ENCODE results near the gene CEP170B.
"Not testable (repeated sequence)": the region's sequence is repeated elsewhere in the genome, so short reads cannot be mapped to it uniquely, and the experiment has no call there.

The CEP170B gene

GRCh38 chr14:104892531-104893434, 27.7 kb downstream of the CEP170B start:
- DNase-seq: no peak

- DNase-seq: no peak
These were observed 28.6 kb downstream of the CEP170B start for GRCh38 chr14:104893435-104894207.

GRCh38 chr14:104894331-104895206, 29.5 kb downstream of the CEP170B start:
- no peak for DNase-seq

GRCh38 chr14:104895207-104895785, 30.2 kb downstream of the CEP170B start:
- DNase-seq: no peak

DNA sequence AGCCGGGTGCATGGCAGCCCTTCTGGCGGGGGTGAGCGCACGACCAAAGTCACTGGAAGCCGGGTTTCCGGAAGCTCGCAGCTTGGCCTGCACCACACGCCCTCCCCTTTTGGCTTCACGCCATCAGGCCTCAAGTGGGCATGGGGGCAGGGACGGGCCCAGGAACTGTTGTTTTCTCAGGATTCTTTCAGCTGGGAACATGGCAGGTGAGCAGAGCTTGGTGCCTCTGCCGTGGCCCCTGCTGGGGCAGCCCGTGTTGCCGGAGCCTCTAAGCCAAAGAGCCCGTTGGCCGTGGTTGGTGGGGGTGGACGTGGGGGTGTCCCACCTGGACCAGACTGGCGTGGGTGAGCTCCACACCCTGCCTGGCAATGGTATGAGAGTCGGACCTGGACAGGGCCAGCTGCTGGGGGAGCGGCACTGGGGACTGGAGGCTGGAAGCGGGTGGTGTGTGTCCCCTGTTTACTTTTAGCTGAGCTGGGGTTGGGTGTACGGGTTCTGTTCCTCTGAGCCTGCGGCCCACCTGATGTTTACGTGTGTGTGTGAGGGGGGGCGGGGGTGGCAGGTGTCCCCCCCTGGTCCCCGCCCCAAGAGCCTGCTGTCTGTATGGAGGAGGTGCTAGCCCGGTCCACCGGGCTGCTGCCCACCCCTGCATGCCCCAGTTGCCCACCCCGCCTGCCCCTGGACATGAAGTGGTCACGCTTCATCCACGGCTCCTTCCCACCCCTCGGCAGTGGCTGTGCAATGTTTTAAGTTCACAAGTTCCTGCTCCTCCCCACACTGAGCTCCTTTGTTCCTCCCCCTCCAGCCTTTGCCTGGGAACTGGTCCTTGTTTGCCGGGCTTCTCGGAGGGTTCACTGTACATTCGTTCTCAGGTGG, 31.0 kb downstream of the CEP170B start:
- DNase-seq: no peak

- no peak for DNase-seq
These were observed 32.5 kb downstream of the CEP170B start for GRCh38 chr14:104897330-104898194.

DNA sequence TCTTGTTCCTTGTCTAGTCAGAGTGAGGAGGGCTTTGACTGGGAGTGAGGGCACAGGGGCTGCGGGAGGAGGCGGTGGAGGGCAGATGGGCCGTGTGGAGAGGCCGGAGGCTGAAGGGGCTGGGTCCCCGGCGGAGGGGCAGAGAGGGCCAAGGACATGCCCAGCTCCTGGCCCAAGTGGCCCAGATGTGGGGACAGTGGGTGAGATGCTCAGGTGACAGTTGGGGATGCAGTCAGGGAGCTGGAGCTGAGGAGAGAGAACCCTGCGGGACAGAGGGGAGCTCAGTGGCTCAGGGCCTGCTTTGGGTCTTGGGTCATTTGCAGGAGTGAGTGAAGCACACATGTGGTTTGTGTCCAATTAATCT, 33.1 kb downstream of the CEP170B start:
- no peak for DNase-seq

DNA sequence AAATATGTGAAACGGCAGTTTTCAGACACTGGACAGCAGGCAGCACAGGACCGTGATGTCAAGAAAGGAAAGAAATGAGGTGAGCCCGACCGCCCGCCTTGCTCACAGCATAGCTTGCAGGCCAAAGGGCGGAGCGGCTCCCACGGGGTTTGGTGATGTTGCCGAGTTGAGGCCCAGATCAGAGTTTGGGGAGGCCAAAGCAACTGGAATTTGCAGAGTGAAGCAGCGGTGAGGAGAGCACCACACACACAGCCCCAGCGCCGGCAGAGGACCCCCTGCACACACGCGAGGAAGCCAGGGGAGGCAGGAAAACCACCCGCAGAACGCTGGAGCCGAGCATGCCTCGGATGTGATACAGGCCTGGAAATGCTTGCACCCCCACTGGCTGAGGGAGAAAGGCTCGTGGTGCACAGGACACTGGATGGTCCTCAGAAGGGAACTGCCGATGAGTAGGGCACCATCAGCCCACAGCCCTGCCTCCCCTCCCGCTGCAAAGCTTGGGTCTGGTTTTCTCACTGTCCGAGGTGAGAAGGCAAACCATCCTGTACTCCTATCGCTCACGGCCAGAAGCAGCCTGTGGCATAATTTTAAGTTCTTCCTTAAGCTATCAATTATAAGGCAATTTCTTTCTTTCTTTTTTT, 33.9 kb downstream of the CEP170B start:
- no peak for DNase-seq

DNA sequence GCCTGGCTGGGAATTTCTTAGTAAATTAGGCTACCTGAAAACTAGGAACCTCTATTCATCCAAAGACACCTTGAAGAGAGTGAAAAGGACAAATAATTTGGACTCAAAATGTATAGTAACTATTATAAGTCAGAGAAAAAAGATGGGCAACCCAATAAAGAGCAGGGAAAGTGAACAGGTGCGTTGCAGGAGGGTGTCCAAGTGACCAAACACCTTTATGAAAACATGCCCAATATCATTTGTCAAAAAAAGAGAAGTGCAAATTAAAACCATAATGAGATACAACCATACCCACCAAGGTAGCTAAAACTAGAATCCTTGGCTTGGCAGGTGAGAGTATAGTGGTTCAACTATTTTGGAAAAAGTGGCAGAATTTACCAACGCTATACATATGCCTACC, 34.7 kb downstream of the CEP170B start:
- no peak for DNase-seq

DNA sequence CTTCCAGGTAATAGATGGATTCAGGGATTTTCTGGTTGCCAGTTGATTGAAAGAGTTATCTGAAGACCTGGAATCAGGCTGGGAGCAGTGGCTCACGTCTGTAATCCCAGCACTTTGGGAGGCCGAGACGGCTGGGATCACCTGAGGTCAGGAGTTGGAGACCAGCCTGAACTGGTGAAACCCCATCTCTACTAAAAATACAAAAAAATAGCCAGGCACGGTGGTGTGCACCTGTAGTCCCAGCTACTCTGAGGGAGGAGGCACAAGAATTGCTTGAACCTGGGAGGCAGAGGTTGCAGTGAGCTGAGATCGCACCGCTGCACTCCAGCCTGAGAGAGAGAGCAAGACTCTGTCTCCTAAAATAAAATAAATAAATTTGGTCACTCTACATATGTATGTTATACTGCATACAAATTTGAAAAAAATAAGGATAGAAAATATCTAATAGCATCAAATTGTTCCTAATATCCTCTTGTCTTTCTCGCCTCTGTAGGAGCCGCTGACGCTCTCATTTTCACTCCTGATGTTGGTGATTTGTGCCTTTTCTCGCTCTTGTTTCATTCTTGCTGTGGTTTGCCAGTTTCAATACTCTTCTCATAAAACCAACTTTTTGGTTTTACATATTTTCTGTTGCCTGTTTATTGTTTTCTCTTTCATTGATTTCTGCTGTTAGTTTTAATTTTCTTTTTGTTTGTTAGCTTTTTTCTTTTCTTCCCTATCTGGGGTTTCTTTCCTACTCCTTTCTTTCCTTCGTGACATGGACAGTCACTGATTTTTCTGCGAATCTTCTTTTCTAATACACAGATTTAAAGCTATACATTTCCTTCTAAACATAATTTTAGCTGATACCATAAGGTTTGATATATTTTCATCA, 35.8 kb downstream of the CEP170B start:
- DNase-seq: no peak

DNA sequence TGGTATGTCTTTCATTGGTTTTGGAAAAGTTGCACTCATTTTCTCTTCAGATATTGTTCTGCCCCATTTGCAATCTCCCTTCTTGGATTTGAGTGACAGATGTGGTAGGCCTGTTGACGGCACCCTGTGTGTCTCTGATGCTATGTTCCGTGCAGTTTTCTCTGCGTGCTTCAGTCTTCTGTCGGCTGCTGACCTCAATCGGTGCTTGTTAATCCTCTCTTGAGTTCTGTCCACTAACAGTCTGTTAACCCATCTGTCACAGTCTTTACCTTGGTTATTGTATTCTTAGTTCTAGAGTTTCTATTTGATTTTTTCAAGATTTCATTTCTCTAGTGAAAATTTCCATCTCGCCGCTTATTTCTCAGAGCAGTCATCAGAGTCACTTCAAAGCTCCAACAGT, 38.9 kb downstream of the CEP170B start:
- DNase-seq: no peak

DNA sequence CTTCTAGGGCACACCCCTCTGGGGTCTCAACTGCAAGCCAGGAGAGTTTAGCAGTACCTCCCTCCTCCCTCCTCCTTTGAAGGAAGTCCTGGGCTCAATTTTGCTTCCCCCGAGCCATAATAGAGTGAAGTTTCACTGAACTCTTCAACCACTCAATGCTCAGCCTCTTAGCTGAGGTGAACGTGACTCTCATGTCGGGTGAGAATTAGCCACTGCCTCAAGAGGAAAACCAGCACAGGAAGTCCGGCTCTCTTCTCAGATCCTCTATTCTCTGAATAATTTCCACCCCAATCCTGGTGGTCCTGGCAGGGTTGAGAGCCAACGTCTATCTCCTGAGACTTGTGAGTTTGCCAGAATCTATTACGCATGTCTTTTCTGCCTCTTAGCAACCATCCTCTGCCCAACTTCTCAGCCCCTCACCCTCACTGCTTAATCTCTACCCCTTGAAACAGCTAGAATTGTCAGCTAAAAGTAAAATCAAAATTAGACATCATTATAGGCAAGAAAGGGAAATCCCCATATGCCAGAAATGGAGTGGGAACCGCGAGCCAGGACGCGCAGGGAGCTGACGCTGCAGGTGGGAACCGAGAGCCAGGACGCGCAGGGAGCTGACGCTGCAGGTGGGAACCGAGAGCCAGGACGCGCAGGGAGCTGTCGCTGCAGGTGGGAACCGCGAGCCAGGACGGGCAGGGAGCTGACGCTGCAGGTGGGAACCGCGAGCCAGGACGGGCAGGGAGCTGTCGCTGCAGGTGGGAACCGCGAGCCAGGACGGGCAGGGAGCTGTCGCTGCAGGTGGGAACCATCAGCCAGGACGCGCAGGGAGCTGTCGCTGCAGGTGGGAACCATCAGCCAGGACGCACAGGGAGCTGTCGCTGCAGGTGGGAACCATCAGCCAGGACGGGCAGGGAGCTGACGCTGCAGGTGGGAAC, 39.8 kb downstream of the CEP170B start:
- DNase-seq: not testable (repeated sequence)

DNA sequence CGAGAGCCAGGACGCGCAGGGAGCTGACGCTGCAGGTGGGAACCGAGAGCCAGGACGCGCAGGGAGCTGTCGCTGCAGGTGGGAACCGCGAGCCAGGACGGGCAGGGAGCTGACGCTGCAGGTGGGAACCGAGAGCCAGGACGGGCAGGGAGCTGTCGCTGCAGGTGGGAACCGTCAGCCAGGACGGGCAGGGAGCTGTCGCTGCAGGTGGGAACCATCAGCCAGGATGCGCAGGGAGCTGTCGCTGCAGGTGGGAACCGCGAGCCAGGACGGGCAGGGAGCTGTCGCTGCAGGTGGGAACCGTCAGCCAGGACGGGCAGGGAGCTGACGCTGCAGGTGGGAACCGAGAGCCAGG, 40.5 kb downstream of the CEP170B start:
- not testable (repeated sequence) for DNase-seq

DNA sequence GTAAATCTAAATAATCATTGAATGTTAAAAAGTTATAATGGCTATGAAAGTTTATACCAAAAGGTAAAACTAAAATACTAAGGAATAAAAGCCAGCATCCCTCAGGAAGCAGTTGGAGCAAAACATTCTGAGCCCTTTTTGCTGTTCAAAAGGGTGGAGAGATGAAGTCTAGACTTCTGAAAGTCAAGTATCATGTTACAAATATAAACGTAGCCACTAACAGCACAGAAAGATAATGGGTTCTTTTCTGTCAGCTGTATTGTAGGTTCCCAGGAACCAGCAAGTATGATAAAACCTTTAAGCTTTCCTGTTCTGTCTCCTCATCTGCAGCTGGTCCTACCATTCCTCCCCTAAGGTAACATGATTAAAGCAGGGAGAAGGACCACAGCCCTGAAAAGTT, 43.2 kb downstream of the CEP170B start:
- no peak for DNase-seq

- DNase-seq: no peak
These were observed 47.0 kb downstream of the CEP170B start for GRCh38 chr14:104912053-104912452.

DNA sequence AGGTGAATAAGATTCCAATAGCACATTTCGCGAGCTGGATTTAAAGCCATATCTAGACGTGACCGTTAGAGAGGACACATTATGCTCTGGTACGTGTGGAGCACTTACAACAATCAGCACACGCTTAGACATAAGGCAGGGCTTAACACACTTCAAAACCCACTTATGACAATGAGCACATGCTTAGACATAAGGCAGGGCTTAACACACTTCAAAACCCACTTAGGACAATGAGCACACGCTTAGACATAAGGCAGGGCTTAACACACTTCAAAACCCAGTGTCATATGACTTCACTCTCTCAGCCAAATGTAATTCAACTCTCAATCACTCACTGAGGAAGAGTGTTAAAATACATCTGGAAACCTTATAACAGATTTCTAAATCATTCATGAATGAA, 48.4 kb downstream of the CEP170B start:
- DNase-seq: no peak

DNA sequence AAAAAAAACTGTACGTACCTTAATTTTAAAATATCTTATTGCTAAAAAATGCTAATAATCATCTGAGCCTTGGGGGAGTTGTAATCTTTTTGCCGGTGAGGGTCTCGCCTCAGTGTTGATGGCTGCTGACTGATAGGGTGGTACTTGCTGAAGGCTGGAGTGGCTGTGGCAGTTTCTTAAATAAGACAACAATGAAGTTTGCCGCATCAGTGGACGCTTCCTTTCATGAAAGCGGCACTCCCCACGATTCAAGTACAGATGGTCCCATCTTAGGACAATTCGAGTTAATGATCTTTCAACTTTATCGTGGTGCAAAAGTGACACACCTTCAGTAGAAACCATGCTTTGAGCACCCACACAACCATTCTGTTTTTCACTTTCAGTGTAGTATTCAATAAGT, 52.0 kb downstream of the CEP170B start:
- DNase-seq: no peak

DNA sequence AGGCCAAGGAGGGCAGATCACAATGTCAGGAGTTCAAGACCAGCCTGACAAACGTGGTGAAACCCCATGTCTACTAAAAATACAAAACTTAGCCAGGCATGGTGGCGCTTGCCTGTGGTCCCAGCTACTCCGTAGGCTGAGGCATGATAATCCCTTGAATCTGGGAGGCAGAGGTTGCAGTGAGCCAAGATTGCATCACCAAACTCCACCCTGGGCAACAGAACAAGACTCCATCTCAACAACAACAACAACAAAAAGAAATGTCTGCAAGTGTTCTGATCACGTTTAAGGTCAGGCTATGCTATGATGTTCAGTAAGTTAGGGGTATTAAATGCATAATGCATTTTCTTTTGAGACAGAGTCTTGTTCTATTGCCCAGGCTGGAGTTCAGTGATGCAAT, 52.9 kb downstream of the CEP170B start:
- no peak for DNase-seq
